Dermis microvascular lymphatic vessel endothelial cell (primary cell): ENCODE measurements around the gene ZNF878. TPM values are rescaled to one million over a fixed set of nuclear protein-coding genes. Genes with fewer than 3 reads are reported as not detected.
"Not testable (repeated sequence)": the region's sequence is repeated elsewhere in the genome, so short reads cannot be mapped to it uniquely, and the experiment has no call there.

Experiments used
- DNase-seq, 2 donors: peaks; one replicate each; pipeline versions ENCODE4 v3.0.0 to v3.0.0-alpha.2; 2010; ENCODE audit warnings: low read depth in 2 of 2
- total RNA-seq: library from RNA; depleted of rRNA; stranded (reverse); fragments of >200 nt; gene quantifications from 2 replicates; pipeline ENCODE4 v1.2.1, GENCODE V29; 2014

ZNF878 gene
- total RNA-seq = 0.13 and 0.26 TPM in 2 replicates

- DNase-seq = peak in 1 of 2 donors; percentile 83
Observed at GRCh38 chr19:12052497-12053169, at the start of gene ZNF878. ZNF878 (minus strand) TSS chr19:12052961; CDS start chr19:12052801, 160 bp downstream.

DNA sequence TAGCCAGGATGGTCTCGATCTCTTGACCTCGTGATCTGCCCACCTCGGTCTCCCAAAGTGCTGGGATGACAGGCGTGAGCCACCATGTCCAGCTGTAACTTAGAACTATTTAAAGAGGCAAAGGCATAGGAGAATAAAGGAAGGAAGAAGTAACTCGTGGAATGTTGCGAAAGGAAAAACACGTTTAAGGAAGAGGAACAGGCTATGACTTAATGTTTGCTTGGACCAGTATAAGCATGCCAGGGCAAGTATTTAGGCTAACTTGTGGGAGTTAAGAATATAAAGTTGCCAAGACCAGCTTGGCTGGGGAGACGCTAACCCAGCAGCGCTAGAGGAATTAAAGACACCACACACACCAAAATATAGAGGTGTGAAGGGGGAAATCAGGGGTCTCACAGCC lies 45.3 kb upstream of the ZNF878 start:
- DNase-seq = no peak

GRCh38 chr19:12095111-12095790 lies 42.5 kb upstream of the ZNF878 start:
- no peak for DNase-seq

DNA sequence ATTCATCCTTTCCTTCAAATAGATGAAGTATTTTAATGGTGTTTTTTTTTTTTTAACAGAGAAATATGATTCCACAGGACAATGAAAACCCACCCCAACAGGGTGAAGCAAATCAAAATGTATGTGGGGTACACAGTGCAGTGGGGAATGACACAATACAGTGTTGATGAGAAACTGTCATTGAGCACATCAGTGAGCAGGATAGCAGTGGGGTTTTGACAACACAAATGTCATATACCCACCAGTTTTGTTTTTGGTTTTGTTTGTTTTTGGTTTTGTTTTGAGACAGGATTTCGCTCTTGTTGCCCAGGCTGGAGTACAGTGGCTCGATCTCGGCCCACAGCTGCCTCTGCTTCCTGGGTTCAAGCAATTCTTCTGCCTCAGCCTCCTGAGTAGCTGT lies 41.0 kb upstream of the ZNF878 start:
- no peak for DNase-seq

DNA sequence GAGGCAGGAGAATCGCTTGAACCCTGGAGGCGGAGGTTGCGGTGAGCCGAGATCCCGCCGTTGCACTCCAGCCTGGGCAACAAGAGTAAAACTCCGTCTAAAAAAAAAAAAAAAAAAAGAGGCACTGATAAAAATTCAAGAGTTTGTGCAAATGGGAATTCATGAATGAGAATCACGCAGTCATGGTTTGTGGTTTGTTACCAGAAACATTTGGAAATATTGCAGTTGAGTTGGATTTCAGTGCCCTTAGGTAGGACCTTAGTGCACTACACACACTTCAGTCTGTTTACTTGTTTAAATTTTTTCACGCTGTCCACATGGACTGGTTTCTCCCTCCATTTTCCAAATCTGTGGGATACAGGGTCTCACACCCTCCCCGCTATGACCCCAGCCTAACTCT lies 40.2 kb upstream of the ZNF878 start:
- no peak for DNase-seq

GRCh38 chr19:12092065-12092867 lies 39.5 kb upstream of the ZNF878 start:
- peak; percentile 40 to 87 for DNase-seq

DNA sequence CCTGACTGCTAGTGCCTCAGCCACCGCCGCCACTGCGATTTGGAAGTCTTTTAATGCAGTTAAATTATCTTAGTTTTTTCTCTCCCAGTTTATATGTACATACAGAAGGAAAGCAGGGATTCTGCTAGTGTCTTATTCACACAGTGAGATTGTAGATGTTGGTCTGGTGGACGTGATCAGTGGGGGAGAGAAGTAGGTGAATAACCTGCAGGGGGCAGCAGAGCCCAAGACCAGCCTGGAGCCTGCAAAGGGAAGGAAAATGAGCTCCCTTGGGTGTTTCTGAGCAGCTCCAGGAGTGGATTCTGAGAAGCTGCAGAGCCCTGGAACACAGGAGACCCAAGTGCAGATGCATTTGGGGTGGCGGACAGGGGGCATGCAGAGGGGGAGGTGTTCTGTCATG lies 38.0 kb upstream of the ZNF878 start:
- peak; percentile 14 to 66 for DNase-seq

DNA sequence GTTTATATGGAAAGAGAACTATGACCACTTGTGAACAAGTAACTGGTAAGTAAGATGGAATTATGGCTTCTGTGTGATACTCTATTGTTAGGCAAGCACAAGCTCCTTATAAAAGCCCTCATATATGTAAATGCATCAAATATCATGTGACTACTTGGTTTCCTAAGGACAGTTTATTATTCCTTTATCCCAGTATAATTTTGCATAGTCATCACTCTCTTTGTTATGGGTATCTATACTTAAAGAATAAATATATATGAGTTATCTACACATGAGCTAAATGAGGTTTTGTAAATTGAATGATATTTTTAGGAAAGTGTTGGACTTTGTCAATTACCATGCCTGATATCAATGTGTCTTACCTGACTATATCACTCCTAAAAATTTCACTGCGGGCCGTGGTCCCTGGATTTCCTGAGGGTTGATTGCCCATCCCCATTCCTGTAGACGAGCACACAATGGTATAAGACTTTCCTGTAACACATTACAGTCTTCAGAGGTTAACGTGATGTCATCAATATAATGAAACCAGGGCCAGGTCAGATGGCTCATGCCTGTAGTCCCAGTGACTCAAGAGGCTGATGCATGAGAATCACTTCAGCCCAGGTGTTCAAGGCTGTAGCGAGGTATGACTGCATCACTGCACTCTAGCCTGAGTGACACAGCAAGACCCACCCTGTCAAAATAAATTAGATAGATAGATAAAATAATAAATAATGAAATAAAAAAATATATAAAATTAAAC lies 32.5 kb upstream of the ZNF878 start:
- no peak for DNase-seq

DNA sequence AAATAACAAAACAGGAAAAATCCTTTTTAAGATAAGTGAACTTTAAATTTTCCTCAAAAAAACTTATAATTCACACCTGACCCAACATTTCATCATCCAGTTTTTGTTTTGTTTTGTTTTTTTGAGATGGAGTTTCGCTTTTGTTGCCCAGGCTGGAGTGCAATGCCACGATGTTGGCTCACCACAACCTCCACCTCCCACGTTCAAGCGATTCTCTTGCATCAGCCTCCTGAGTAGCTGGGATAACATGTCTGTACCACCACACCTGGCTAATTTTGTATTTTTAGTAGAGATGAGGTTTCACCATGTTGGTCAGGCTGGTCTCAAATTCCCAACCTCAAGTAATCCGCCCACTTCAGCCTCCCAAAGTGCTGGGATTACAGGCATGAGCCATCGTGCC lies 30.6 kb upstream of the ZNF878 start:
- DNase-seq = not testable (repeated sequence)

- no peak for DNase-seq
Observed at GRCh38 chr19:12077375-12077774, 24.6 kb upstream of the ZNF878 start.

- not testable (repeated sequence) for DNase-seq
Observed at GRCh38 chr19:12076331-12076730, 23.6 kb upstream of the ZNF878 start.

GRCh38 chr19:12075538-12076139 lies 22.9 kb upstream of the ZNF878 start:
- DNase-seq = no peak

- DNase-seq = peak; percentile 72 to 89
Observed at GRCh38 chr19:12064590-12065538, 12.1 kb upstream of the ZNF878 start, which contains the start of gene ZNF844. ZNF844 (plus strand) TSS chr19:12064731; CDS start chr19:12064874, 143 bp downstream.

DNA sequence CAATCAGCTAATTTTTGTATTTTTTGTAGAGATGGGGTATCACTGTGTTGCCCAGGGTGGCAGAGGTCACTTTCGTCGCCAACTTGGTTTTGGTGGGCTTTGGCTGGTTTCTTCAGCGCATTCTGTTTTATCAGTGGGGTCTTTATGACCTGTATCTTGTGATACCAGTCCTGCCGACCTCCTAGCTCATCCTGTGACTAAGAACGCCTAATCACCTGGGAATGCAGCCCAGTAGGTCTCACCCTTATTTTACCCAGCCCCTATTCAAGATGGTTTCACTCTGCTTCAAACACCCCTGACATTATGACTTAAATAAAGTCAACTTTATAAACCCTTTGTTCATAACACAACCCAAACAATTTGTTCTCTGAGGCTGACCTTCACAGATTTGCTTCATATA lies 3.0 kb upstream of the ZNF878 start:
- DNase-seq = no peak

GRCh38 chr19:12052091-12052496 lies 667 bp downstream of the ZNF878 start:
- peak in 1 of 2 donors; percentile 21 for DNase-seq

GRCh38 chr19:12047868-12048267 lies 4.9 kb downstream of the ZNF878 start:
- DNase-seq = no peak

GRCh38 chr19:12043752-12044422 lies 8.9 kb downstream of the ZNF878 start:
- no peak for DNase-seq

- DNase-seq = no peak
Observed at GRCh38 chr19:12042893-12043292, 9.9 kb downstream of the ZNF878 start.
